ENCODE measurements around the gene VPS13A.

DNA sequence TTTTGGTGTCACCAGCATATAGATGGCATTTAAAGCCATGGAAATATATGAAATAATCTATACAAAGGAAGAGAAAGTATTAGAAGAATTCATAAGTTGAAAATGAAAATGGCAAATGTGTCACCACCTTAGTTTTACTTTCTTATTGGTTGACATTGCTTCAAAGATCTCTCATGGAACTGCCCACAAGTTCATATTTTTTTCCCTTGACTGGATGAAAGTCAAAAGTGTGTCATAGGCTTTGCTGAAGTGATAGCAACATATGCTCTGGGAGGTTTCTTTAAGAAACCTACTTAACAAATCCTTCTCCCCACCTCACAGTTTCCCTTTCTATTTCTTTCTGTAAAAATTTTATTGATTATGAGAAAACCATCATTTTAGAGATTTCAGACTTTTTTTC lies 127.2 kb downstream of the VPS13A start:
- TF ChIP-seq POLR2A (IDR thresholded peaks at IDR 0.05; ENCODE audit: low read depth, low read length) (no peak), POLR2AphosphoS5 (IDR thresholded peaks at IDR 0.05; ENCODE audit: low read depth, low read length) (no peak)
